Fibroblast of peridontal ligament (primary cell): ENCODE data around the gene DPF1.

Experiments used
- DNase-seq: peaks from one replicate; pipeline ENCODE4 v3.0.0-alpha.2; 2010; ENCODE audit errors: extremely low read depth

The DPF1 gene

DNA sequence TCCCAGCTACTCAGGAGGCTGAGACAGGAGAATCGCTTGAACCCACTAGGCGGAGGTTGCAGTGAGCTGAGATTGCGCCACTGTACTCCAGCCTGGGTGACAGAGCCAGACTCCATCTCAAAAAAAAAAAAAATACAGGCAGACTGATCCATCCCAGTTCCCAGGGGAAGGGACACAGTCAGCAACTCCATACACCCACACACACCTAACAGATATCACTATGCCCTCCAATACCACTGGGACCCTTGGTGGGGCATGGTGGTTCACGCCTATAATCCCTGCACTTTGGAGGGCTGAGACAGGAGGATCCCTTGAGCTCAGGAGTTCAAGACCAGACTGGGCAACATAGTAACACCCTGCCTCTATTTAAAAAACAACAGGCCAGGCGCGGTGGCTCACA is 2.6 kb downstream of the DPF1 start:
- DNase-seq, result no peak

DNA sequence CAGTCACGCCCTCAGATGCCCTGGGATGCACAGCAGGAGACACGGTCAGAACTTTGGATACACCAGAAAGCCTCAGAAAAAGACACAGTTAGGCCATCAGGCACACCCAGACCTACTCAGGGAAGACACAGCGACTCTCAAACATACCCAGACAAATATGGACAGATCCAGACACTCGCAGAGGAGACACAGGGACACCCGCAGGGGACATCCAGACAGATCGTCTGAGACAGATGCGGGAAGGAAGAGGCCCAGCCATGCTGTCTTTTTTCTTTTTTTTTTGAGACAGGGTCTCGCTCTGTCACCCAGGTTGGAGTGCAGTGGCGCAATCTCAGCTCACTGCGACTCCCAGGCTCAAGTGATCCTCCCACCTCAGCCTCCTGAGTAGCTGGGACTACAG is 4.8 kb downstream of the DPF1 start:
- DNase-seq, result no peak

DNA sequence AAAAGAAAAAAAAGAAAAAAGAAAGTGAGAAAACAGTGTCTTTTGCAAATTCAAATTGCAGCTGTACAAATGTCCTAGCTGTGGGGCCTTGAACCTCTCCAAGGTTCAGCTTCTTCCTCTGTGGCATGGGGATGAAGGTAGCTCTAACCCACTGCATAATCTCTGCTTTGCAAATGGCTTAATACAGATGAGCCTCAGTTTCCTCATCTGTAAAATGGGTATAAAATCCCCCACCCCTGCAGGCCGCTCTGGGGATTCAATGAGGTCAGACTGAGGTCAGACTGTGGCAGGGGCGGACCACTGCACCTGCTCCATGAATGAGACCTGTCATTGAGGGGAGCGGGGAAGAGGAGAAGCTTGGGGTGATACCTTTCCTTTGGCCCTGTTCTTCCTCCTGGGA is 5.8 kb downstream of the DPF1 start:
- no peak for DNase-seq

DNA sequence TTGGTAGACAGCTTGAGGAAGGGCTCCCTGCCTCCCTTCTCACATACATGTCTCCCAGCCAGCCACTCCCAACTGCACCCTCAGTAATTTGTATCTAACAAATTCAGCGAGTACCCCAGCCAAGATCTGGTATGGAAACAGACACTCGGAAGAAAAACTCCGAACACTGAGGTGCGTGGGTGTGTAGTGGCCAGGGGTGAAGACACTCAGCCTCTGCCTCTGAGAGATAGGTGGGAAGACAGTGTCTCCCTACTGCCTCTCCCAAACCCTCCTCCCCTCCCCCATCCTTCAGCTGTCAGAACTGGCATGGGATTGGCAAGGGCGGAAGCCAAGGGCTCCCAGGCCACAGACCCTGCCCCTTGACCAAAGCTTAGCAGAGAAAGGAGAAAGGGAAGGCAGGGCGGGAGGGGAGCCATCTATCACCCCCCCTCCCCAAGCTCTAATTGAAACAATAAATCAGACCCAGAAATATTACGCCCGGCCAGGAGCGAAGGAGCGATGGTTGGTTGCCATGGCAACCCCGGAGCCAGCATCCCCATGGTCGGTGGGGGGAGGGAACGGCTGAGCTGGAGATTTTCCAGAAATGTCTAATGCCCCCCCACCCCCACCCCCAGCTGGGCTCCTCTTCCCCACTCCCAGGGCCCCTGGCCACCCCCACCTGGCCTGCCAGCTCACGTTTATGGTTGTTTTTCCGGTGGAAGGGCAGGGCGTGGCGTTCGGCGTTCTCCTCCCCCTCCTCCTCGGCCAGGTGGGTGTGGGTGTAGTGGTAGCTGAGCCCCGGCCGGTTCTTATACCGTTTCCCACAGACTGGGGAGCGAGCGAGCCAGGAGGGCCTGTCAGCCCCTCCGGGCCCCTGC is 7.0 kb downstream of the DPF1 start:
- DNase-seq, result no peak

DNA sequence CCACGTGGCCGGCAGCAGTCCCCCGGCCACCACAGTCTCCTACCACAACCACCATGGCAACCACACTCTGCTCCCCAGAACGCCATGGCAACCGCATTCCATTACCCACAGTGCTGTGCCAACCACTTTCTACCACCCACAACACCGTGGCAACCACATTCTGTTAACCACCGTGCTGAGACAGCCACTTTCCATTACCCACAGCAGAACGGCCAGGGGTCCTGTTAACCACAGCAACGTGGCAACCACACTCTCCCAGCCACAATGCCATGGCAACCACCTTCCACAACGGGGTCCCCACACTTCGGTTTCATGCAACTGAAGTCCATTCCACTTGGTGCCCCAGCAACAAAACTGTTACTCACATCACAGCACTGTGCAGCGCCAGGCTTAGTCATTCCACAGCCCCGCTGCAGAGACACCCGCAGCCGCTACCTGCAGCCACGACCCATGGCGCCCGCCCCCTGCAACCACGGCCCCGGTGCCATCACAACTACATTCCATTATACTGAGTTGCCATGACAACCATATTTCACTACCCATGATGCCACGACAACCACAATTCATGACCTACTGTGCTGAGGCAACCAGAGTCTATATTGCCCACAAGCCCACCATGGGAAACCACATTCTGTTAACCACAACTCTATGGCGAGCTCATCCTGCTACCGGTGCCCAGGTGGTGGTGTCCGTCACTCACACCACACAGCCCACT is 10.0 kb downstream of the DPF1 start:
- DNase-seq, result peak; percentile 72

DNA sequence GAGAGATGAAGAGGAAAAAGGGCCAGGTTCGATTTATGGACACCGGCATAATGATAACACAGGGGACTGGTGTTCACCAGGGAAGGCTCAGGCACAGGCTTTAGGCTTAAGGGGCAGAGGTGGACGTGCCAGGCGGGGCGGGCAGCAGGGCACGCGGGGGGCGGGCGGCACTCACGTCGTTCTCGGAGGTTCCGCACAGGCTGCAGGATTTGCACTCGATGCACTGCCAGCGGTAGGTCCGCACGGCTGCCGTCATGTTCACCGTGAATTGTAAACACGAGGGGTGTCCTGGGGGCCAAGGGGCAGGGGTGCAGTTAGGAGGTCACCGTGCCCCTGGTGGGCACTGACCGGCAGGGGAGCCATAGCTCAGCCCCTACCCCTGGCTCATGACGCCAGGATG is 10.6 kb downstream of the DPF1 start:
- no peak for DNase-seq

DNA sequence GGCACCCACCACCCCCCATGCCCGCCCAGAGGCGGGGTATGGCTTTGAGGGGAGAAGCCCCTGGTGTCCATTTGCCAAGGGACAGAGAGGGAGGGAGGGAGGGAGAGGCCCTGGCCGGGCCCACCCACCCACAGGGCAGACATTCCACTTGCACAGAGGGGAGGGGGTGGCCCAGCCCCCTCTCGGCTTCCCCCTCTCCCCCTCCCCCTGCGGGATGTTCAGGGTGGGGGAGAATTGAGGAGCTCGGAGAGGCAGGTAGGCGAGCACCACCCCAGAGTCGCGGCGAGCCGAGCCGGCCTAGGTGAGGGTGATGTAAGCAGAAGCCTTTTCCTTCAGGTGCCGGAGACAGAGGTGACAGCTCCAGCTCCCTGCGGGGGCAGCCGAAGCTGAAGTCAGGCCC is 12.3 kb downstream of the DPF1 start:
- no peak for DNase-seq

DNA sequence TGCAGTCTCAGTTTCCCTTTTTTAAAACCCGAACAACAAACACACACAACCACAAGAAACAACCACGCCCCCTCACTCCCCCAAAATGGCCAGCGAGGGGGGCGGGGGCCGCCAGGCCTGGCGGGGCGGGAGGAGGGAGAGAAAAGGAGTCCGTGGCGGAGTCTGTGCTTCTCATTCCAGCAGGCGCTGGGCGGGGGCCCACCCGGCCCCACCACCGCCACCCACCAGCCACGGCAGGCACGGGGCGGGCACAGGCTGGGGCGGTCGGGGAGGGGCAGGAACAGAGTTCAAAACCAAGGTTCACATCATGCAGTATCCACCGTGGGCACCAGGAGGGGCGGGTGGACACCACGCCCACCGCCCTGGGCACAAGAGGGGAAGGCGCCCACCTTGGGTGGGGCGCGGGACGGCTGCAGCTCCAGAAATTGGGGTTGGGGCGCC is 12.9 kb downstream of the DPF1 start:
- no peak for DNase-seq

DNA sequence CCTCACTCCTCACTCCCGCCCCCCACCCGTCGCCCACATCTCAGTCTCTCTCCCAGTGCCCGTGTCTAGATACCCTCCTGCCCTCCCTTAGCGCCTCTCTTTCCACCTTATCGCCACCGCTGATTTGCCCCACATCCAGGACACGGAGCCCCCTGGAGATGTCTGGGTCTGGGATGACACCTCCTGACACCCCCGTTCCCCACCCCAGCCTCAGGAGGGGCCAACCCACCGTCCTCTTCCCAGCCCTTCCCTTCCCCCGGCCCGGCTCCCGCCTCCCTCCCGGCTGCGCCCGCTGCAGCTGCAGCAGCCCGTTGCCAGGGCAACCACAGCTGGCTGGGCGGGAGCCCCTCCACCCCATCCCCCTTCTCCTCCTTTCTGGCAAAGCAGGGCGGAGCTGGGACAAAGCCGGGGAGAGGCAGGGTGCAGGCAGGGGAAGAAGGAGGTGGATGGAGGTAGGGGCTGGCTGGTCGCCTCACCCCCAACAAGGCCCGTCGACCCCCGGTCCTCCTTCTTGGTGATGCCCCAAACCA is 13.5 kb downstream of the DPF1 start:
- peak; percentile 28 for DNase-seq

DNA sequence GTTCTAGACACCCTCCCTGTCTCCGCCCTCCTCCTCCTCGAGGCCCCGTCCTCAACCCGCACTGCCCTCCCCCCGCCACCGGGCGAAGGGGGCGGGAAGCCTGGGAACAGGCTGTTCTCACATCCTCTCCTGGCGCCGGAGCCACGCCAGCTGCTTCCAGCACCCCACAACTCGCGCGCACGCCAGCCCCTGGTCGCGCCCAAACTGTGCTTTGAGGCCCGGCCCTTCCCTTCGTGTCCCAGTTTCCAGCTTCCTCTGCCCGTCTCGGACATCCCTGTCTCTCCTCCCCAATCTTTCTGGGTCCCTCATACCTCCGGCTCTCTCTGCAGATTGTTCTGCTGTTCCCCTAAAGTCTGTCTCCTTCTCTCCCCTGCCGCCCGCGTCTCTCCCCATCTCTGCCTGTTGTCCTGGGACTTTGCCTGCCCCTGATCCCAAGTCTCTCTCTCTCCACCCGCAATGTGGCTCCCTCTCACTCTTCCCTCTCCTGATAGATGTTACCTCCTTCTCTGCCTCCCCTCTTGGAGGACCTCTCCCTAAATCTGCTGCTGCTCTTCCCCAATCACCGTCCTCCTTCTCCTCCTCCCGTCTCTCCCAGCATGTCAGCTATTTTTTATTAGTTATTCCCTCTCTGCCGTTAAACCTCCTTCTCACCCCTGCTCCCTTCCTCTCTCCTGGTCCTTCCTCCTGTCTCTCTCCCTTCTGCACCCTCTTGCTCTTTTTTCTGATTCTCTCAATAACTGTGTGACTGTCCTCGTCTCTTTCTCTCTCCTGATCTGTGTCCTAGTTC is 14.2 kb downstream of the DPF1 start:
- DNase-seq, result peak; percentile 36

DNA sequence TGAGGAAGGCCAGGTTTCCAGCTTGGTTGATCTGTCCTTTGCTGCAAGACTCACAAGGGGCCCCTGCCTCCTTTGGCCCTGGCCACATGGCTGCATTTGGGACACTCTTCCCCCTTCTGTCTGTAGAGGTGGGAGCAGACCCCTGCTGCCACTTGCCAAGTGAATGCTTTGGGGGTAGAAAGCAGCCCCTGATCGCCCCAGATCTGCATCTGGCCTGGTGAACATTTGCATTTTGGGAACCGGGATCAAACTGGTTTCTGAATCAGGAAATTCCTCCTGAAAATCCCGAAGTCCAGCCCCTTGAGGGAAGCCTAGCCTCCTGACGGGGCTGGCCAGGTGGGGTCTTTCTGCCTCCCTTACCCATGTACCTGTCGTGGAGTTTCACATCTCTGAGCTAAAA is 14.9 kb downstream of the DPF1 start:
- DNase-seq, result no peak

DNA sequence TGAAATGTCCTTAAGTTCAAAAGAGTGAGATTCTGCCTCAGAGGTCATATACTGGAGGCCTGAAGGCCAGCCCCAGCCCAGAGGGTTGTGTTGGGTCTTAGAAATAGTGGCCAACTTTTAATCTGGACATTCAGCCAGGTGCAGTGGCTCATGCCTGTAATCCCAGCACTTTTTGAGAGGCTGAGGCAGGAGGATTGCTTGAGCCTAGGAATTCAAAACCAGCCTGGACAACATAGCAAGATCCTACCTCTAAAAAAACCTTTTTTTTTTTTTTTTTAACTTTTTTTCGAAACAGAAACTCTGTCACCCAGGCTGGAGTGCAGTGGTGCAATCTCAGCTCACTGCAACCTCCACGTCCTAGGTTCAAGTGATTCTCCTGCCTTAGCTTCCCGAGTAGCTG is 15.5 kb downstream of the DPF1 start:
- no peak for DNase-seq

DNA sequence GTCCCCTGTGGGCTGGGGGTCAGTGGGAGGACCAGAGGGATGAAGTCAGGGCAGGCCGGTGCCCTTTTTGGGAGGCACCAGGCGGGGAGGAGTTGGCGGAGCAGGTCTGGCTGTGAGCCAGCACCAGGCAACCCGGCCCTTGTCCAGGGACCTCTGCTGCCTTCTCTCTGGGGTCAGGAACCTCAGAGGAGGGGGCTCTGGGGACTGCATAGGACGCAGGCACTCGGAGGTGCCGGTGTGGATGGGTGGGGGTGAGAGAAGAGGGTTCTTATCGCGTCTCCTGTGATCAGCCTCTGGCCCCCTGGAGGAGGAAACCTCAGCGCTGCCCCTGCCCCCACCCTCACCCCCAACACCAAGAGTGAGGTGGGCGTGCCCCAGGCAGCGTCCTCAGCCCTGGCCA is 16.5 kb downstream of the DPF1 start:
- no peak for DNase-seq

DNA sequence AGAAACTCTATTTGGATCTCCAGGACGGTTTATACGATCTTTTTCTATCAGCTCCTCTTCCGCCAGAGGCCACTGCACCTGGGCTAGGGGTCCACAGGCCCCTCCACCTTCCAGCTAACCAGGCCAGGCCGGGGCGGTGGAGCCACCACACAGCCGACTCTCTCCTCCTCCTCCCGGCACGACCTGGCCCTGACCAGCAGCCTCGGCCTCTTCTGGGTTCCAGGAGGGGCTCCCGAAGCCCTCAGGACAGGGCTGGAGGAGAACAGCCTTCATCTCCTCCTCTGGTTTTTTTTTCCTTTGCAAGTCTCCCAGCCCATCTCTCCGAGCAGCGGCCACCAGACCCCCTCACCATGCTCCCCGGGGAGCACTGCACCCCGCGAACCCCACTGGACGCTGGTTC is 17.1 kb downstream of the DPF1 start:
- no peak for DNase-seq

DNA sequence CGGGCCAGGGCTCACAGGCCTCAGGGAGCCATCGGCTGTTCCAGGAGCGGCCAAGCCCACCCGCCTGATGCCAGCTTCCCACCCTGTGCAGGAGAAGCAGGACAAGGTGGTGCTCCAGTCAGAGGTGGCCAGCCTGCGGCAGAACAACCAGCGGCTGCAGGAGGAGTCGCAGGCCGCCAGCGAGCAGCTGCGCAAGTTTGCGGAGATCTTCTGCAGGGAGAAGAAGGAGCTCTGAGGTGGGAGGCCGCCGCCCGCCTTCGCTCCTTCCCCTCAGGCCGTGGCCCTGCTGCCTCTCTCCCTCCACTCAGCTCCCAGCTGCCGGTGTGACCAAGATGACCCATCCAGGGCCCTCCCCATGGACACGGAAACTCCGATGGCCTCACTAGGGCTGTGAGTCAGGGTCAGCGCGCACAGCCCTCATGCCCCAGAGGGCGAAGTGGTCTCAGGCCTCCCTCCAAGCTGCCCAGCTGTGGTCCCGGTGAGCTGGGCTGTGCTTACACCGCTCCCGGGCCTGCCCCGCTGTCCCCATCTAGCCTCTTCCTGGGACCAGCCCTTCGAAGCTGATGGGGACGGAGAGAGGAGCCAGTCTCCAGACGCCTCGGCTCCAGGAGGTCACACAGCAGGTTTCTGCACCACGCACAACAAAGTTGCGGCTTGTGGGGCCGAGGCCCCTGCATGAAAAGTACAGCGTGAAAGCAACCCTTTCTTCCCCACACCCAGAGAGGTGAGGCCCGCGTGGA is 17.8 kb downstream of the DPF1 start:
- DNase-seq, result no peak

DNA sequence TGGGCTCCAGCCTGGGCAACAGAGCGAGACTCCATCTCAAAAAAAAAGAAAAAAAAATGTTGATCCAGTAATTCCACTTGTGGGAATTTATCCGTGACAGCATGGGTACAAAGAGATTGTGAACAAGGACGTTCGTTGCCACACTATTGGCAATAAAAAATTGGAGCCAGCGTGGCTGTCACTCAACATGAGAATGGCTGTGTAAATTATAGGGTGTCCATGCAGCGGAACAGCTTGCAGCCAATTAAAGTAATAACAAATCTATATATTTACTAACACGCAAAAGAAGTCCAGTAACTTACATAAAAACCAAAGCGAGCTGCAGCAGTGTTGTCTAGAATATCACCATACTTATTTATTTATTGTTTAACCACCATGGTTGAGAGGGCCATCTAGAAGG is 19.3 kb downstream of the DPF1 start:
- no peak for DNase-seq

DNA sequence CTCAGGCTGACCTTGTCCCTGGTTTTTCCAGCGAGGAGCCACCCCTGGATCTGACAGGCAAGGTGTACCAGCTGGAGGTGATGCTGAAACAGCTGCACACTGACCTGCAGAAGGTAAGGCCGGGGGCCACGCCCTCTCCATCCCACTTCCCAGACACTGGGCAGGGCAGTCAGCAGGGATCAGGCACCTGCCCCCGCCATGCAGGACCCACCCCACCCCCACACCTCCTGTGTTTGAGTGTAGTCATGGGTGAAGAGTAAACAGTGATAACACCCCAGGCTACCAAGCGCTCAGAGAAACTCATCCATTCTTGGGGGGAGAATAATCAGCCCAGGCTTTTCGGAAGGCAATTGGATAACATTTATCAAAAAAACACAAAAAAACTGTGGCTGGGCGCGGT is 19.9 kb downstream of the DPF1 start:
- DNase-seq, result no peak

DNA sequence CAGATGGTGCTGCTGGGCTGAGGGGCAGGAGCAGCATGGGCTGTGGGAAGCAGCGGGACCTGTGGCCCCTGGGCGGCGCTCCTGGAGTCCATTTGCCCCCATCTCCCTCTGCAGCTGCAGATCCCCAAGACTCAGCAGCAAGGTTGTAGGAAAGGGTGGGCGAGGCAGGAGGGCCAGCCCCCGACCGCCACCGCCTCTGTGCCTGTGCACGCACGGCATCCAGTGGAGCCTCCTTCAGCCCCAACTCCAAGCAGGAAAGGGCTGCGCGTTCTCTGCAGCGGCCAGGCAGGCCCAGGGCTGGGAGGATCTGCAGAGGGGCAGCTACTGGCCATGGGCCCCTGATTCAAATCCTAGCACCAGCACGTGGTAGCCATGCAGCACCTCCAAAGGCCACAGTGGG is 20.8 kb downstream of the DPF1 start:
- DNase-seq, result no peak

DNA sequence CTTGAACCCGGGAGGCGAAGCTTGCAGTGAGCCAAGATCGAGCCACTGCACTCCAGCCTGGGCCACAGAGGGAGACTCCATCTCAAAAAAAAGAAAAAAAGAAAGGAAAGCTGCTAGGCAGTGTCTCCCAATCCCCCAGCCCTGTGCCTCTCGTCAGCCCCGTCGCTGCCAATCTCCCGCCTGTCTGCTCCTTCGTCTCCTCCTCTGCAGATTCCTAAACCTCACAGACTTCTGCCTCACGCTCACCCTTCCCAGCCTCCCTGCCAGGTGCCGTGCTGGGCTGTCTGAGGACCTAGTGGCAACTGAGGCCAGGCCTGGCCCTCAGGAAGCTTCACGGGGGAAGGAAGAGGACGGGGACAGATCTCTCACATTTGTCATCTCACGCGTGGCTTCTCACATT is 21.5 kb downstream of the DPF1 start:
- no peak for DNase-seq

DNA sequence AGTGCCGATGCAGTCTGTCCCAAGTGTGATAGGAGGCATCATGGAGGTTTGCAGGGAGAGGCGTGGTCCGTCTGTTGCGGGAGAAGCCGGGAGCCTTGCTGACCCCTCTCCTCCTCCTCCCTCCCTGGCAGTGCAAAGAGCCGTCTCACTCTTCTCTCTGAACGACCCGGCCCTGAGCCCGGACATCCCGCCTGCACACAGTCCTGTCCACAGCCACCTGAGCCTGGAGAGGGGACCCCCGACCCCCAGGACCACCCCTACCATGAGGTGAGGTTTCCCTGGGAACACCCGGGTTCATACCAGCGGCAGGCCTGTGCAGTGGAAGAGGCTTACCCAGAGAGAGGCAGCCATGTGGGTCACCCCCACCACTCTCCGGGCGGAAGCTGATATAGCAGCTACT is 22.3 kb downstream of the DPF1 start:
- no peak for DNase-seq

DNA sequence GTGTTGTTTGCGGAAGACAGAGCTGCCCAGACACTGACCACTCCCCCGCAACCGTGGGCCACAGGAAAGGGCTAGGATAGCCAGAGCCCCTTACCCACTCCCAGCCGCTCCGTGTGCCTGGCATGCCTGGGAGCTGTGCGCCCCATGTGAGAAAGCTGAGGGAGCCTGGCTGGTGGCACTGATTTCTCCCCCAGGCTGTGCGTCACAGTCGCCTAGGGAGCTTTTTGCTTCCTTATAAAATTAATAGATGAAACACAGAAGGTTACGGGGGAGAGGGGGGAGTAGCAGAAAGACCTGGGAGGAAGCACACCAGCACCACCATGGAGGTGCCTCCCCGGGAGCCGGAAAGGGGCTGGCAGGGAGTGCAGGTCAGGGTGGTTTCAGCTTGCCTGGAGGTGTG is 24.7 kb downstream of the DPF1 start:
- DNase-seq, result no peak
